Left lung (tissue), 10 donors: ENCODE measurements around the gene NINL. TPM values are rescaled to one million over a fixed set of nuclear protein-coding genes. Genes with fewer than 3 reads are reported as not detected.
A peak's percentile ranks its signal among the peaks of the same experiment; 100 is the strongest.

Experiments used
- ATAC-seq: fragments of 200-7000 bp; cut with Tn5 transposase; one replicate; pipeline ENCODE4 v1.9.1; 2020; ENCODE audit warnings: moderate library complexity
- DNase-seq, 4 donors: peaks; one replicate each; pipeline ENCODE4 v3.0.0-alpha.2; 2013 to 2020
- H3K27ac ChIP-seq, 2 donors: fragments of 200-600 bp; sonication (generic) in 1 of 2; one replicate each; pipeline versions ENCODE4 v1.5.0 to v1.8.0; 2020 to 2021
- H3K27me3 ChIP-seq, 2 donors: fragments of 200-600 bp; sonication (generic) in 1 of 2; one replicate each; pipeline versions ENCODE4 v1.5.0 to v1.8.0; 2020 to 2021
- H3K36me3 ChIP-seq, 2 donors: fragments of 200-600 bp; sonication (generic) in 1 of 2; one replicate each; pipeline versions ENCODE4 v1.5.0 to v1.8.0; 2020 to 2021
- H3K4me1 ChIP-seq, 2 donors: fragments of 200-600 bp; one replicate each; pipeline ENCODE4 v1.8.0; 2021
- H3K4me3 ChIP-seq, 2 donors: fragments of 200-600 bp; sonication (generic) in 1 of 2; one replicate each; pipeline versions ENCODE4 v1.5.0 to v1.8.0; 2020 to 2021; ENCODE audit warnings: mild to moderate bottlenecking in 1 of 2
- H3K9me3 ChIP-seq, 2 donors: fragments of 200-600 bp; sonication (generic) in 1 of 2; one replicate each; pipeline versions ENCODE4 v1.5.0 to v1.8.0; 2020 to 2021
- intact Hi-C, 2 donors: fragments of 100-400 bp; cut with DNase I; formaldehyde crosslinking; loops; one replicate each; pipeline versions ENCODE4 v1.11.2 to v1.14.2; 2022
- polyA plus RNA-seq, 6 donors: library from polyadenylated mRNA; unstranded; fragments of 120-200 nt; gene quantifications; one replicate each; pipeline ENCODE4 v1.2.1, GENCODE V29; 2013; ENCODE audit not compliant: insufficient read length in 6 of 6
- total RNA-seq, 2 donors: library from RNA; stranded (reverse); fragmentation: NEBNext Ultra II Directional; extraction: Animal tissue kit (Norgen Biotek cat#: 25700); gene quantifications; one replicate each; pipeline ENCODE4 v1.2.1, GENCODE V29; 2021
- TF ChIP-seq, protein P1 (sequence below), 2 donors: fragments of 200-600 bp; sonication (generic) in 1 of 2; IDR thresholded peaks; one replicate each; pipeline versions ENCODE4 v1.5.0 to v1.8.0; 2021; ENCODE audit warnings: antibody characterized with exemption in 2 of 2
- donor health status: DM: no; HTN: yes; CAD: no.
- donor health status: DM: no; HTN: no; CAD: no.

NINL gene
- total and polyA plus RNA-seq, 8 donors: 9.6 to 78.8 (median 67.8) TPM

DNA sequence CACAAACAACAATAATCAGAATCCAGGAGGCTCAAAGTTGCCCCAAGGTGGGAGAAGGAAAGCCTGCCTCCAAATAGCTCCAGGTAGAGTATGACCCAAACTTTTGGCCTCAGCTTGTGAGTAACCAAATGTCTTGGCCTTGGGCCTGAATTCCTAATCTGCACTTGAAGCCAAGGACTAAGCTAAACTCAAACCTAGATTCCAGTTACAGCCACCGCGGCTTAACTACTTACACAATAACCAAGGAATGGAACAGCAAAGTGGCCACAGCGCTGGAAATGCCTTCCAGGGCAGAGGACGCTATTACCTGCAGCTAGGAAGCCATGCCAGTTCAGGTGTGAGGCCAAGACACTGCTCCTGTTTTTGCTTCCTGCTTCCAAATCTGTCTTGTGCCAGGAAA is 4.6 kb downstream of the NINL start:
- peak in 3 of 4 donors; percentile 10 to 57 (median 45) for DNase-seq
- H3K27me3 ChIP-seq: peaks cover 0 to 38% of the 10 kb centered on the region in 2 donors
- no peaks in the 10 kb centered on the region for H3K36me3 ChIP-seq
- no peaks in the 10 kb centered on the region for H3K9me3 ChIP-seq
- no peak overlapping the region for H3K4me3 ChIP-seq
- H3K27ac ChIP-seq: no peak overlapping the region
- intact Hi-C loops: no loop called here
- peak; percentile 60 for ATAC-seq
- TF ChIP-seq, protein P1, sequence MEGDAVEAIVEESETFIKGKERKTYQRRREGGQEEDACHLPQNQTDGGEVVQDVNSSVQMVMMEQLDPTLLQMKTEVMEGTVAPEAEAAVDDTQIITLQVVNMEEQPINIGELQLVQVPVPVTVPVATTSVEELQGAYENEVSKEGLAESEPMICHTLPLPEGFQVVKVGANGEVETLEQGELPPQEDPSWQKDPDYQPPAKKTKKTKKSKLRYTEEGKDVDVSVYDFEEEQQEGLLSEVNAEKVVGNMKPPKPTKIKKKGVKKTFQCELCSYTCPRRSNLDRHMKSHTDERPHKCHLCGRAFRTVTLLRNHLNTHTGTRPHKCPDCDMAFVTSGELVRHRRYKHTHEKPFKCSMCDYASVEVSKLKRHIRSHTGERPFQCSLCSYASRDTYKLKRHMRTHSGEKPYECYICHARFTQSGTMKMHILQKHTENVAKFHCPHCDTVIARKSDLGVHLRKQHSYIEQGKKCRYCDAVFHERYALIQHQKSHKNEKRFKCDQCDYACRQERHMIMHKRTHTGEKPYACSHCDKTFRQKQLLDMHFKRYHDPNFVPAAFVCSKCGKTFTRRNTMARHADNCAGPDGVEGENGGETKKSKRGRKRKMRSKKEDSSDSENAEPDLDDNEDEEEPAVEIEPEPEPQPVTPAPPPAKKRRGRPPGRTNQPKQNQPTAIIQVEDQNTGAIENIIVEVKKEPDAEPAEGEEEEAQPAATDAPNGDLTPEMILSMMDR (IDR thresholded peaks at IDR 0.05): no peak
- H3K4me1 ChIP-seq: peaks cover 11 to 12% of the 10 kb centered on the region in 2 donors

DNA sequence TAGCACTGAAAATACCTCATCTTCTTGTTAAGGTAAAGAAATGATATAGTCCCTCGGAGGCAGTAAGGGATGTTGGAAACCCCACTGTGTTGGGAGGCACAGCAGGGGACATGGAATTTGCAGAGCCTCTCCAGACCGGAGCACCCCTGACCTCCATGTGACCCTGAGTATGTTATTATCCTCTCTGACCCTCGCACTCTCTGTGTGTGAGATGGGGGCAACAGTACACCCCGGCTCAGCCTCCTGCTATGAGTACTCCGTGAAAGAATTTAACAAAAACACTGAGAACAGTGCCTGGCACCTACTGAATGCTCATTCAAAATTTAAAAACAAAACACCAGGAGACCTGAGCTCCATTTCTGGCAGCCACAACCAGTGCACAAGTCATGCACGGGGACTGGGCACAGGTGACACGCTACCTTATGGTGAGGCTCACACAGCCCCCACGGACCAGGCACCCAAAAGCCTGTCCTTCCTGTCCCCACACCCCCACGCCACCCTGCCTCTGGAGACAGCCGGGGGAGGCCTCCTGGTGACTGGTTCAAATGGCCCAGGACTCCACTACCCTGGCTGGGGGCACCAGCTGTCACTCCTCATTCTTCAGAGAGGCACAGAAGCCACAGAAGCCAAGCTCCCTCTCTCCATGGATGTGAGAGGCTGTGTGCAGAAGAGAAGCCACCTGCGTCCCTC is 6.1 kb downstream of the NINL start:
- H3K4me1 ChIP-seq: peaks cover 0 to 7% of the 10 kb centered on the region in 2 donors
- H3K36me3 ChIP-seq: no peaks in the 10 kb centered on the region
- peaks cover 0 to 23% of the 10 kb centered on the region in 2 donors for H3K27me3 ChIP-seq
- TF ChIP-seq, protein P1 (IDR thresholded peaks at IDR 0.05): no peak
- peak in 1 of 4 donors; percentile 75 for DNase-seq
- no peak for ATAC-seq
- H3K4me3 ChIP-seq: no peak overlapping the region
- intact Hi-C loops: no loop called here
- H3K9me3 ChIP-seq: no peaks in the 10 kb centered on the region
- no peak overlapping the region for H3K27ac ChIP-seq

DNA sequence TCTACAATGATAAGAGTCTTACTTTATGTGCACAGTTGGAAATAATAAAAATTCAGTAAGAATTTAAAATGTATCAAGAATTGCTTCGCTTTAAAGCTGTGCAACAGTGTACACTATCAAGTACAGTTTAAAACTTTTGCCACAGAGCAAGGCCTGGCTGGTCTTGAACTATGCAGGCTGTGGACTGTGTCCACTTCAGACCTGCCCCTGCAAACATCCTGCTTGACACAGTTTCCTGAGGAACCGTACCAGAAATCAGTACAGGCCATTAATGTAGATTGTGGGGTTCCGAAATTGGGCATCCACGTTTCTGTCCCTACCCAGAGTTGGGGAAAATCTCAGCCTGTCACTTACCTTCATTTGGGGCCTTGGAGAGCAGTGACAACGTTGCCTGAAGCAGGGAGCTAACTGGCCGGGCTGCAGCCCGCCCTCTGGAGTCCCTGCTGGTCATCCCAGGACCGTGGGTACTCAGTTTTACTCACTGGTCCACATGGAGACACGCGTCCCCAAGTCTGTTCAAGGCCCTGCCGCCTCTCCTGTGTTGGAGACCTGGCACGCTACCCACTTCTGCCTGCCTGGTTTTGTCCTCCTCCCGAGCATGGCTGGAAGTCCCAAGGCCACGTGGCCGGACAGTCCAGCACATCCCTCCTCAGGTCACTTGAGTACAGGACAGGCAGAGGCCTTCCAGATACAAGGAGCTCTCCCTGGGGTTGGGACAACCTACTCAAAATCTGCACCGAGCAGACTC is 8.4 kb downstream of the NINL start:
- Histone ChIP-seq H3K4me1 (peaks cover 0 to 7% of the 10 kb centered on the region in 2 donors), H3K27ac (no peak overlapping the region), H3K9me3 (no peaks in the 10 kb centered on the region), H3K27me3 (peaks cover 0 to 3% of the 10 kb centered on the region in 2 donors), H3K4me3 (no peak overlapping the region), H3K36me3 (no peaks in the 10 kb centered on the region)
- ATAC-seq (no peak), DNase-seq (peak in 1 of 4 donors; percentile 35)
- intact Hi-C loops: no loop called here
- TF ChIP-seq, protein P1 (IDR thresholded peaks at IDR 0.05): no peak

DNA sequence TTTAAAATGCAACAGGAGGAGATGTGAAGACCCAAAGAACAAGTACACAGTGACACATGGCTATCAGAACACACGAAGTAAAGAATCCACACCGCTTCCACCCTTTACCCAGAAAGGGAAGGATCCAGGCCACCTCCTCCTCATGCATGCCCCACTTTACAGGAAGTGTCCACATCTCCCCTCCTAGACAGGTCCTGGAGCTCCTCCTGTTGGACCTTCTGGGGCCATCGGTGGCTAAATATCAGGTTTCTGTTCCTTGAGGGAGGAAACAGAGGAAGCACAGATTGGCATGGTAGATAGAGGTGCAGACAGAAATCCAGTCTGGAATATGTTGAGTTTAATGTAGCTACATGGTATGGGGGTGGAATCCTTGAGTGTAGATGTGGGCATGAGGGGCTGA is 10.9 kb downstream of the NINL start:
- ATAC-seq: peak; percentile 43
- no peaks in the 10 kb centered on the region for H3K4me1 ChIP-seq
- no peaks in the 10 kb centered on the region for H3K9me3 ChIP-seq
- no peaks in the 10 kb centered on the region for H3K27me3 ChIP-seq
- DNase-seq: no peak
- TF ChIP-seq, protein P1 (IDR thresholded peaks at IDR 0.05): no peak
- H3K27ac ChIP-seq: no peak overlapping the region
- H3K36me3 ChIP-seq: no peaks in the 10 kb centered on the region
- intact Hi-C loops: no loop called here
- no peak overlapping the region for H3K4me3 ChIP-seq
